IMR-90 (cell line): ENCODE results near the gene LYRM2.

Source experiments
- BHLHE40 ChIP-seq: fragments of 150-350 bp; IDR thresholded peaks from 2 replicates; pipeline ENCODE4 v1.6.1; 2016; ENCODE audit warnings: mild to moderate bottlenecking, low read depth, low read length
- CEBPB ChIP-seq: IDR thresholded peaks from 2 replicates; pipeline ENCODE4 v1.6.1; 2012; ENCODE audit warnings: low read depth, low read length, improper control_type of control experiment
- CHD1 ChIP-seq: IDR thresholded peaks from 2 replicates; pipeline ENCODE4 v1.6.1; 2012; ENCODE audit warnings: low read depth, low read length, improper control_type of control experiment
- CTCF ChIP-seq: conservative IDR thresholded peaks from 2 replicates; pipeline ENCODE4 v1.5.1; 2012; ENCODE audit warnings: mild to moderate bottlenecking, low read depth, low read length, improper control_type of control experiment
- MAFK ChIP-seq: IDR thresholded peaks from 2 replicates; pipeline ENCODE4 v1.6.1; 2012; ENCODE audit warnings: low read depth, low read length, improper control_type of control experiment
- MAZ ChIP-seq: IDR thresholded peaks from 2 replicates; pipeline ENCODE4 v1.6.1; 2012; ENCODE audit warnings: low read depth, mild to moderate bottlenecking, low read length, improper control_type of control experiment, moderate library complexity, borderline replicate concordance
- MXI1 ChIP-seq: IDR thresholded peaks from 2 replicates; pipeline ENCODE4 v1.6.1; 2012; ENCODE audit warnings: low read depth, mild to moderate bottlenecking, low read length, moderate library complexity, borderline replicate concordance
- POLR2A ChIP-seq: IDR thresholded peaks from 2 replicates; pipeline ENCODE4 v1.6.1; 2012; ENCODE audit warnings: mild to moderate bottlenecking, low read depth, low read length
- RAD21 ChIP-seq: IDR thresholded peaks from 2 replicates; pipeline ENCODE4 v1.6.1; 2012; ENCODE audit warnings: low read length, improper control_type of control experiment
- RCOR1 ChIP-seq: IDR thresholded peaks from 2 replicates; pipeline ENCODE4 v1.6.1; 2012; ENCODE audit warnings: mild to moderate bottlenecking, low read length, improper control_type of control experiment; ENCODE audit not compliant: insufficient replicate concordance
- RFX5 ChIP-seq: IDR thresholded peaks from 2 replicates; pipeline ENCODE4 v1.8.0; 2012; ENCODE audit warnings: low read depth, mild to moderate bottlenecking, low read length, moderate library complexity
- SMC3 ChIP-seq: fragments of 150-350 bp; IDR thresholded peaks from 2 replicates; pipeline ENCODE4 v1.6.1; 2016; ENCODE audit warnings: low read depth, mild to moderate bottlenecking, antibody characterized with exemption, low read length, moderate library complexity
- TF ChIP-seq, protein P1 (sequence below): fragments of 150-350 bp; IDR thresholded peaks from 2 replicates; pipeline ENCODE4 v1.6.1; 2017; ENCODE audit warnings: mild to moderate bottlenecking, antibody characterized with exemption, low read length, low read depth

DNA sequence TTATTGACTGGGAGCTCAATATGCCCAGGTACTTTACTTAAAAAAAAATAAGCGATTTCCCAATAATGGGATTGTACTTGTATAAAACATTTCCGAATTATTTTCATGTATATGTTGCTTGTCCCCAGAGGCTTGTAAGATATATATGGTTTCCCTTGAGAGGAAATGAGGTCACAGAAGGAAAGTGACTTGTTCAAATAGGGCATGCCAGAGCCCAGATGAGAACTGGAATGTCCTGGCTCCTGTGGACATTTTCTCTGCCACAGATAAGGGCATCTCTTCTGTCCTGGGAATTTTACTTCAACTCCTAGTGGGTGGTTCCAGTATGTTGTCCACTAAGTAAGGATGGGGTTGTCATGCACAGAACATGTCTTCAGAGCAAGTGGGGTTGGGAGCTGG lies 63.0 kb downstream of the LYRM2 start:
- TF ChIP-seq CEBPB (no peak), MAFK (no peak), CTCF (no peak), POLR2A (no peak), SMC3 (no peak), MXI1 (no peak), CHD1 (no peak), RFX5 (no peak), RAD21 (no peak), RCOR1 (no peak), MAZ (no peak), BHLHE40 (no peak)
- TF ChIP-seq, protein P1, sequence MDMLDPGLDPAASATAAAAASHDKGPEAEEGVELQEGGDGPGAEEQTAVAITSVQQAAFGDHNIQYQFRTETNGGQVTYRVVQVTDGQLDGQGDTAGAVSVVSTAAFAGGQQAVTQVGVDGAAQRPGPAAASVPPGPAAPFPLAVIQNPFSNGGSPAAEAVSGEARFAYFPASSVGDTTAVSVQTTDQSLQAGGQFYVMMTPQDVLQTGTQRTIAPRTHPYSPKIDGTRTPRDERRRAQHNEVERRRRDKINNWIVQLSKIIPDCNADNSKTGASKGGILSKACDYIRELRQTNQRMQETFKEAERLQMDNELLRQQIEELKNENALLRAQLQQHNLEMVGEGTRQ: no peak
